ENCODE results near the gene KASH5.
A peak's percentile ranks its signal among the peaks of the same experiment; 100 is the strongest.

Gene KASH5

DNA sequence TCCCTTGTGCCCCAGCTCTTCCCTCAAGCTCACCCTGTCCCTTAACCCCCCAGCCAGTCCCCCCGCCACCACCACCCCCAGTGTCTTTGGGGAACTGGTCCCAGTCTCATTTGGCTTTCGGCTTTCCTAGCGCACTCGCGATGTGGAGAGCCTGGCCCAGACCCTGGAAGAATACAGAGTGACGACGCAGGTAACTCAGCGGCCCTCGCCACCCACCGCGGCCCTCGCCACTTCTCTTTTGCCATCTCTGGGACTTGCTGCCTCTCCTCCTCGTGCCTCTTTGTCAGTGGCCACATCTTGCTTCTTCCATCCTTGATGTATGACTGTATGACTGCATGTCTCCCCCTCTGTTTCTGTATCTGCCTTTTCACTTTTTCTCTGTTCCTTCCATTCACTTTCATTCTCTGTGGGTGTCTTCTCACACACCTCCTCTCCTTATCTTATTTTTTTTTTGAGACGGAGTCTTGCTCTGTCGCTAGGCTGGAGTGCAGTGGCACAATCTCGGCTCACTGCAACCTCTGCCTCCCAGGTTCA, 19.5 kb downstream of the KASH5 start:
- Histone ChIP-seq H3K27ac (ENCODE audit: extremely low read depth, low read depth, low read length) (no peak overlapping the region), H3K4me1 (ENCODE audit: control insufficient read depth, insufficient read depth, low read length) (peaks cover 10% of the 10 kb centered on the region), H3K4me3 (ENCODE audit: low read depth, low read length) (no peak overlapping the region), H3K36me3 (ENCODE audit: control insufficient read depth in 2 of 2, insufficient read depth in 1 of 2, low read length in 2 of 2) (no peaks in the 10 kb centered on the region), H3K9me3 (ENCODE audit: control insufficient read depth, insufficient read depth, low read depth, low read length) (no peaks in the 10 kb centered on the region)
- CTCF ChIA-PET, result interaction anchor here (1.0 to 1.6 kb wide), 2 partner anchors 8 to 66 kb away, joined by 3 to 4 read pairs; no protein-coding TSS in a partner anchor
- TF ChIP-seq ZNF654 (tag by site-specific recombination; IDR thresholded peaks at IDR 0.05; ENCODE audit: low read depth), result no peak
- no peak for TF ChIP-seq ZNF354C (tag by site-specific recombination; IDR thresholded peaks at IDR 0.05; ENCODE audit: borderline replicate concordance, low read depth)
- TF ChIP-seq ZNF548 (tag by site-specific recombination; IDR thresholded peaks at IDR 0.05), result no peak
- TF ChIP-seq PRDM1 (tag by site-specific recombination; IDR thresholded peaks at IDR 0.05), result 0 out of 2 replicates have a peak, but pooled peaks have one; percentile 23
- no peak for TF ChIP-seq ZNF366 (tag by site-specific recombination; conservative IDR thresholded peaks at IDR 0.05)
- no peak for TF ChIP-seq BCL11B (tag by site-specific recombination; IDR thresholded peaks at IDR 0.05; ENCODE audit: low read depth)
- TF ChIP-seq ZNF624 (tag by site-specific recombination; IDR thresholded peaks at IDR 0.05), result no peak
- no peak for TF ChIP-seq SP3 (tag by site-specific recombination; IDR thresholded peaks at IDR 0.05)
- POLR2A ChIA-PET, result interaction anchor here (0.9 kb wide), 1 partner anchor 13 kb away, joined by 3 read pairs; no protein-coding TSS in a partner anchor

DNA sequence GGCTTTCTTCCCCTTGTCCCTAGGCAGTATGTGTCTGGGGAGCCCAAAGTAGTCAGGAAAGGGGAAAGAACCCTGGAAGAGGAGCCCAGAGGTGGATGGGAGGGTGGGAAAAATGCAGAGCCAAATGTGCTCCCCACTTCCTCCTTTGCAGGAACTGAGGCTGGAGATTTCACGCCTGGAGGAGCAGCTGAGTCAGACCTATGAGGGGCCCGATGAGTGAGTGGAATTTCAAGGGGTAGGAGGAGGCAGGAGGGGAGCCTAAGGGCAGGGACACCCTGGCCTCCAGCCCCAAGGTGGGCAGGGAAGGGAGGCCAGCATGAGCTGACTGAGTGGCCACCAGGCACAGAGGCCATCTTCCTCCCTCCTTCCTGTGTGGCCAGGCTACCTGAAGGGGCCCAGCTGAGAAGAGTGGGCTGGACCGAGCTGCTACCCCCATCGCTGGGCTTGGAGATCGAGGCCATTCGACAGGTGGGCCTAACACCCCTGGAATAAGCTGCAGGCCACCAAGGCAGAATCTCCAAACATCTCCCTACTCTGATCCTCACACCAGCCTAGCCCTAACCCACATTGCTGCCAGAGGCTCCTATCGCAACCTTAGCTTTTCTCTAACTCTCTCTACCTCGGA, 20.9 kb downstream of the KASH5 start:
- H3K9me3 ChIP-seq (ENCODE audit: control insufficient read depth, insufficient read depth, low read depth, low read length), result no peaks in the 10 kb centered on the region
- H3K4me1 ChIP-seq (ENCODE audit: control insufficient read depth, insufficient read depth, low read length), result peaks cover 4% of the 10 kb centered on the region; the same call in 1 of the 2 replicates
- POLR2A ChIA-PET, result no interaction called here
- CTCF ChIA-PET, result interaction anchor here (0.8 to 6.9 kb wide), 3 partner anchors 12 to 108 kb away, joined by 3 to 28 read pairs (median 11); no protein-coding TSS in a partner anchor
- TF ChIP-seq SCRT2 (tag by site-specific recombination; IDR thresholded peaks at IDR 0.05) (peak; percentile 71), SCRT1 (tag by site-specific recombination; IDR thresholded peaks at IDR 0.05; ENCODE audit: borderline replicate concordance) (no peak)
- H3K36me3 ChIP-seq (ENCODE audit: control insufficient read depth in 2 of 2, insufficient read depth in 1 of 2, low read length in 2 of 2), result no peaks in the 10 kb centered on the region
- no peak overlapping the region for H3K4me3 ChIP-seq (ENCODE audit: low read depth, low read length)
- H3K27ac ChIP-seq (ENCODE audit: extremely low read depth, low read depth, low read length), result no peak overlapping the region

DNA sequence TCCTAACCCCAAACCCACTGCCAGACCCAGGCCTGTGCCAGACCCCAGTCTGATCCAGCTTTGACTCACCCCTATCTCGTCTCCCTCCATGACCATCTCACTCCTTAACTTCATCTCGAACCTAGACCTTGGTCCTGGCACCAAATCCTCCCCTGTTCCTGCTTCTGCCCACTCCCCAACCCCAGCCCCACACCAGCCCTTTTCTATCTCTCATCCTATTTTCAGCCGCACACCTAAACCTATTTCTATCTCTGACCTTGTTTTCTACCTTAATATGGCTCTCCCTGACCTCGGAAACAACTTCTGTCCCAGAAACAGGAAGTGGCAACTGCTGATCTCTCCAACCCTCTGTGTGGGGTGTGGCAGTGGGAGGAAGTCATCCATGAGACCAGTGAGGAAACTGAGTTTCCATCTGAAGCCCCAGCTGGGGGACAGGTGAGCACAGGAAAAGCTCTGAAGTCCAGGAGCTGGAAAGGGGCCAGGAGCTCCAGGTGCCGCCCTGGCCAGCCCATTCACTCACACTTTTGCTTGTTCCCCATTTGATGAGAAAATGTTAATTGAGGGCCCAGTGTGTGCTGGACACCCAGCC, 21.5 kb downstream of the KASH5 start:
- Histone ChIP-seq H3K27ac (ENCODE audit: extremely low read depth, low read depth, low read length) (no peak overlapping the region), H3K36me3 (ENCODE audit: control insufficient read depth in 2 of 2, insufficient read depth in 1 of 2, low read length in 2 of 2) (no peaks in the 10 kb centered on the region), H3K4me1 (ENCODE audit: control insufficient read depth, insufficient read depth, low read length) (peaks cover 2% of the 10 kb centered on the region; the same call in 1 of the 2 replicates), H3K9me3 (ENCODE audit: control insufficient read depth, insufficient read depth, low read depth, low read length) (no peaks in the 10 kb centered on the region), H3K4me3 (ENCODE audit: low read depth, low read length) (no peak overlapping the region)
- CTCF ChIA-PET, result interaction anchor here (0.7 to 6.9 kb wide), 5 partner anchors 11 to 183 kb away, joined by 3 to 28 read pairs (median 4); partner anchors contain the start of gene PIH1D1
- POLR2A ChIA-PET, result no interaction called here
- no peak for TF ChIP-seq ZNF521 (tag by site-specific recombination; IDR thresholded peaks at IDR 0.05)
- TF ChIP-seq SCRT2 (tag by site-specific recombination; IDR thresholded peaks at IDR 0.05), result no peak
- no peak for TF ChIP-seq ZNF394 (tag by site-specific recombination; IDR thresholded peaks at IDR 0.05; ENCODE audit: borderline replicate concordance)
- no peak for TF ChIP-seq ZNF530 (tag by site-specific recombination; IDR thresholded peaks at IDR 0.05; ENCODE audit: low read depth)

DNA sequence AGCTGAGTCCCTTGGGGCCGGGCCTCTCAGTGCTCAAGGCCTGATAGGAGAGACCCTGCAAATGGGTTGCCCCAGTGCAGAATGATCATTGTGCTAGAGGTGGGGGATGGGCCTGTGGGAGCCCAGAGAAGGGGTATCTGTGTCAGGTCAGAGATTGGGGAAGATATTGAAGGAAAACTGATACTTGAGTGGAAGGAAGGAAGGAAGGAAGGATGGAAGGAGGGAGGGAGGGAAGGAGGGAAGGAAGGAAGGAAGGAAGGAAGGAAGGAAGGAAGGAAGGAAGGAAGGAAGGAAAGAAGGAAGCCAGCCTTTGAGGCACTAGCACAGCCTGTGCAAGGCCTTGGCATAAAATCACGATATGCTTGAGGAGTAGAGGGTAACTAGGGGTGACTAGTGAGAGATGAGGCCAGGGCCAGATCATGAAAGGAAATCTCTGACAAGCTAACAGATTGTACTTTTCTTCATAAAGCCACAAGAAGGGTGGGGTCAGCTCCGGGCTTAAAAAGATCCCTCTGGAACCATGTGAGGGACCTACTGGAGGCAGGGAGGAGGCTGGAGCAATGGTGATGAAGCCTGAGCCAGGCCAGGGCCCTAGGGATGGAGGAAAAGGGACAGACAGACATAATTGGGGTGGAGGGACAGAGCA, 23.8 kb downstream of the KASH5 start:
- no peaks in the 10 kb centered on the region for H3K9me3 ChIP-seq (ENCODE audit: control insufficient read depth, insufficient read depth, low read depth, low read length)
- no peak overlapping the region for H3K4me3 ChIP-seq (ENCODE audit: low read depth, low read length)
- POLR2A ChIA-PET, result interaction anchor here (1.2 kb wide), 1 partner anchor 20 kb away, joined by 5 read pairs; no protein-coding TSS in a partner anchor
- no peak for TF ChIP-seq ZNF660 (tag by site-specific recombination; IDR thresholded peaks at IDR 0.05)
- TF ChIP-seq ZNF266 (tag by site-specific recombination; IDR thresholded peaks at IDR 0.05; ENCODE audit: low read depth), result peak; percentile 31; the same call in 1 of the 2 replicates
- TF ChIP-seq ZNF366 (tag by site-specific recombination; conservative IDR thresholded peaks at IDR 0.05), result peak; percentile 97
- H3K36me3 ChIP-seq (ENCODE audit: control insufficient read depth in 2 of 2, insufficient read depth in 1 of 2, low read length in 2 of 2), result no peaks in the 10 kb centered on the region
- peaks cover 2% of the 10 kb centered on the region; the same call in 1 of the 2 replicates for H3K4me1 ChIP-seq (ENCODE audit: control insufficient read depth, insufficient read depth, low read length)
- H3K27ac ChIP-seq (ENCODE audit: extremely low read depth, low read depth, low read length), result no peak overlapping the region
- CTCF ChIA-PET, result interaction anchor here (0.8 to 6.9 kb wide), 3 partner anchors 9 to 186 kb away, joined by 4 to 28 read pairs (median 5); no protein-coding TSS in a partner anchor

Data from HEK293 (cell line).